ENCODE results near the gene DDX17.

Gene DDX17

DNA sequence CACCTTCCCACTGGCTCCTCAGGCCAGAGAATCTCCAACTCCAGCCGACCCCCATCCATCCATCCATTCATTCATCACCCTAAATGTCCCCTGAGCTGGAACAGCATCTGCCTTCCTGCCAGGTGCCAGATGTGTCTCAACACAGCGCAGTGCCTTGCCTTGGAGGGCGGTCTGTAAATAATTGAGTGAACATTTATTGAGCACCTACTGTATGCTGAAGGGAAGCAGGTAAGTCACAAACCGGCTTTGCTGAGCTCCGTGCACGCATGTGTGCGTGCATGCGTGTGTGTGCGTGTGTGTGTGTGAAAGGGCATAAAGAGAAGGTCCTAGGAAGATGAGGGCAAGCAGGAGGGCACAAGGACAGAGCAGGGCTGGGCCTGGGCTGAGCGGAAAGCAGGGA is 61.3 kb downstream of the DDX17 start:
- no peaks in the 10 kb centered on the region for H3K36me3 ChIP-seq (replicated peaks)
- no peaks in the 10 kb centered on the region for H3K9me3 ChIP-seq
- DNase-seq (ENCODE audit: low spot score in 2 of 2), result no peak
- in situ Hi-C loops (cut with MboI; ENCODE audit: low sequenced_read_pairs), result no loop called here
- H3K4me3 ChIP-seq, result no peak overlapping the region
- peaks cover 2% of the 10 kb centered on the region for H3K4me1 ChIP-seq
- no peaks in the 10 kb centered on the region for H3K27me3 ChIP-seq (ENCODE audit: low read depth)

DNA sequence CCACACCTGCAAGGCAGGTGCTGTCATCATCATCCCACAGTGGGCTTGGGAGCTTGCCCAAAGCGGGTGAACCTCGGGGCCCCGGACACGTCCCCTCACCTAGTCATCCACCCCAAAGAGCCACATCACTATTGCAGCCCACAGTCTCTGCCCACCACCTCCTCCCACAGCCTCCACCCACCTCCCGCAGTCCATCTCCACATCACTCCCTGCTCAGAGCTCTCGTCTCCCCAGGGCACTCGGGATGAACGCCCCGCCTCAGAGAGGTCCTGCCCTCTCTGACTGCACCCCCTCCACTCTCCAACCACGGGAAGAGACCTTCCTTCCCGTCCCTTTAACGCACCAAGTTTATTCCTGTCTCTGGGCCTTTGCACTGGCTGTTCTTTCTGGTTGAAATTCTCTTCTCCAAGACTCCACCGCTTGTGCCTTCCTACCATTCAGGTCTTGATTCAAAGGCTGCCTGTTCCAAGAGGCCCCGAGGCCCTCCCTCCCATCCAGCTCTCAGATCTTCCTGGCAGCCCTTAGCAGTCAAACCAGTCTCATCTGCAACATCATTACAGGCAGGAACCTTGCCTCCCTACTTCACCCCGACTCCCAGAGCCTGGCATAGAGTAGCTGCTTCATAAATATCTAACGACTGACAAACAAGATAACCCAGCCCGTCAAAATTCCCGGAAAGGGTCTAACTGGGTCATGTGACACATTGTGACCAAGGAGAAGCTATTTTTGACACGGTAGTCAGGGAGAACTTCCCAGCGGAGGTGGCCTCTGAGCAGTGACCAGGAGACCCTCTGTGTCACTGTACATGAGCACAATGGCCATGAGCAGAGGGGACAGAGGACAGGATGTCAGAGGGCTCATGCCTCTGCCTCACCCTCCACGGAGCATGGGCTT is 62.2 kb downstream of the DDX17 start:
- no peaks in the 10 kb centered on the region for H3K27me3 ChIP-seq (ENCODE audit: low read depth)
- H3K4me3 ChIP-seq, result no peak overlapping the region
- no peak for DNase-seq (ENCODE audit: low spot score in 2 of 2)

DNA sequence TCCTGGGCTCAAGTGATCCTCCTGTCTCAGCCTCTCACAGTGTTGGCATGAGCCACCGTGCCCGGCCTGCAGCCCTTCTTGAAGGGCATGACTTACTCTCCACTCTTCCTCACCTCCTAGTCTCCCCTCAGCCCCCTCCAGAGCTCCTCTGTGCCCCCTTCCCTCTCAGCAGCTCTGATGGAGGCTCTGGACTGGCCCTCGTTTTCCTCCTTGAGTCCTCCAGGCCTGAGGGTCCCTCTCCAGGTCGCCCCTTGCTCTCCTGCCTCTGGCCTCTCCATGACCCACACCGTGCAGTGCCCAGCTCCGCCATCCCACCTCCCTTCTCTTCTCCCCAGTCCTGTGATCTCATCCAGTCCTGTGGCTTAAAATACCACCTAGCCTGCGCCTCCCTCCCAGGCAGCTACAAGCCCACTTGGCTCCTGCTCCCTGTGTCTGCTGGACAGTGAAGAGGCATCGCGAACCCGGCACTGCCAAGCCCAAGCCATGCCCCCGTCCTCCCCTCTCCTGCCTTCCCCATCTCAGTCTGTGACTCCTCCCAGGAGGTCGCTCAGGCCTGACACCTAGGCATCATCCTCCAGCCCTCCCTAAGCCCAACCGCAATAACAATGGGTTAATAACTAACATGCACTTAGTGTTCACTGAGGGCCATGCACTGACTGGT is 63.0 kb downstream of the DDX17 start:
- no peaks in the 10 kb centered on the region for H3K9me3 ChIP-seq
- H3K27me3 ChIP-seq (ENCODE audit: low read depth), result no peaks in the 10 kb centered on the region
- DNase-seq (ENCODE audit: low spot score in 2 of 2), result no peak
- H3K4me1 ChIP-seq, result no peaks in the 10 kb centered on the region
- H3K4me3 ChIP-seq, result no peak overlapping the region
- in situ Hi-C loops (cut with MboI; ENCODE audit: low sequenced_read_pairs), result no loop called here
- no peaks in the 10 kb centered on the region for H3K36me3 ChIP-seq (replicated peaks)

More for the DNA sequence above, 62.2 kb downstream of the DDX17 start:
- Histone ChIP-seq H3K9me3 (no peaks in the 10 kb centered on the region), H3K36me3 (replicated peaks) (no peaks in the 10 kb centered on the region), H3K4me1 (no peaks in the 10 kb centered on the region)
- in situ Hi-C loops (cut with MboI; ENCODE audit: low sequenced_read_pairs), result no loop called here

DNA sequence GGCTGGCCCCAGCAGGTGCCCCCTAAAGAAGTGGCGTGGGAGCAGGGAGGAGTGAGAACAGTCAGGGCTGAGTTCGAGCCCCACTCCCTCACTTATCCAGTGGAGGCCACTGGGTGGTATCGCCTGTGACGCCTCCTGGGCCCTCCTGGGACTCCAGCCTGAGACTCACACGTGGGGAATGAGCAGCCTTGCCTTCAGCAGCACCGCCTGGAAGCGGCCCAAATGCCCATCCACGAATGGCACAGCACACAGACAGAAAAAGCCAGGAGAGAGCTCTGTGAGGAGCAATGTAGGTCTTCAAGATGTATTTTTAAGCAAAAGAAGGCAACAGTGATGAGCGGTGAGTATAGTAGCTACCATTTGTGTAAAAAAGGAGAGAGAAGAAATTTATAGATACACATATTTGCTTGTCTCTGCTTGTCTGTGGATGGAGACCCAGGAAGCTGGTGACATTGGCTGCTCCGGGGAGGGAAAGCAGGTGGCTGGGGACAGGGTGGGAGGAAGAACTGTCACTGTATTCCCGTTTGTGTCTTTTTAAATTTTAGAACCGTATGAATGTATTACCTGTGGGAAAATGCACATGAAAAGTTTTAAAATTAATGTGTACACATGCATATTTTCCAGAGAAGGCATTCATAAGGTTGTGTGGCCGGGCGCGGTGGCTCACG is 64.4 kb downstream of the DDX17 start:
- in situ Hi-C loops (cut with MboI; ENCODE audit: low sequenced_read_pairs), result no loop called here
- H3K4me3 ChIP-seq, result no peak overlapping the region
- H3K4me1 ChIP-seq, result no peaks in the 10 kb centered on the region
- no peaks in the 10 kb centered on the region for H3K36me3 ChIP-seq (replicated peaks)
- no peaks in the 10 kb centered on the region for H3K9me3 ChIP-seq
- DNase-seq (ENCODE audit: low spot score in 2 of 2), result no peak
- no peaks in the 10 kb centered on the region for H3K27me3 ChIP-seq (ENCODE audit: low read depth)

- Histone ChIP-seq H3K4me3 (no peak overlapping the region), H3K27me3 (ENCODE audit: low read depth) (no peaks in the 10 kb centered on the region), H3K36me3 (replicated peaks) (no peaks in the 10 kb centered on the region), H3K4me1 (no peaks in the 10 kb centered on the region), H3K9me3 (no peaks in the 10 kb centered on the region)
- in situ Hi-C loops (cut with MboI; ENCODE audit: low sequenced_read_pairs), result no loop called here
- DNase-seq (ENCODE audit: low spot score in 2 of 2), result no peak
Observed at GRCh38 chr22:38440747-38441350, 65.3 kb downstream of the DDX17 start.

DNA sequence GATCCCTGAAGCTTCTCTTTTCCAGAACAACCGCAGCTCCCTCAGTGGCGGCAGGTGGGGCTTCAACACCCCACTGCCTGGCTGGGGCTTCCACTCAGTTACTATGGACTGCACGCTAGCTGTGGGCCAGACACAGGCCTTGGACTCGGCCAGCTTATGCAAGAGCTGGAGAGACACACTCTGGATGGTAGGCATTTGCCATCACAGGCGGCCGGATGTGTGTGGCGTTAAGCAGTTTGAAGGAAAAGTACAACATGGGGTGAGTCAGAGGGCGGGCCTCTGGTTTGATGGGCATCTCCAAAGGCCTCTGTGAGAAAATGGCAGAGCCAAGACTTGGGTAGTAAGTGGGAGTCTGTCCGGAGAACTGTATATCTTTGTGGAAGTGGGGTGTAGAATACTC is 68.7 kb downstream of the DDX17 start:
- Histone ChIP-seq H3K4me3 (no peak overlapping the region), H3K4me1 (no peaks in the 10 kb centered on the region), H3K9me3 (no peaks in the 10 kb centered on the region), H3K36me3 (replicated peaks) (no peaks in the 10 kb centered on the region), H3K27me3 (ENCODE audit: low read depth) (no peaks in the 10 kb centered on the region)
- in situ Hi-C loops (cut with MboI; ENCODE audit: low sequenced_read_pairs), result no loop called here
- DNase-seq (ENCODE audit: low spot score in 2 of 2), result no peak

DNA sequence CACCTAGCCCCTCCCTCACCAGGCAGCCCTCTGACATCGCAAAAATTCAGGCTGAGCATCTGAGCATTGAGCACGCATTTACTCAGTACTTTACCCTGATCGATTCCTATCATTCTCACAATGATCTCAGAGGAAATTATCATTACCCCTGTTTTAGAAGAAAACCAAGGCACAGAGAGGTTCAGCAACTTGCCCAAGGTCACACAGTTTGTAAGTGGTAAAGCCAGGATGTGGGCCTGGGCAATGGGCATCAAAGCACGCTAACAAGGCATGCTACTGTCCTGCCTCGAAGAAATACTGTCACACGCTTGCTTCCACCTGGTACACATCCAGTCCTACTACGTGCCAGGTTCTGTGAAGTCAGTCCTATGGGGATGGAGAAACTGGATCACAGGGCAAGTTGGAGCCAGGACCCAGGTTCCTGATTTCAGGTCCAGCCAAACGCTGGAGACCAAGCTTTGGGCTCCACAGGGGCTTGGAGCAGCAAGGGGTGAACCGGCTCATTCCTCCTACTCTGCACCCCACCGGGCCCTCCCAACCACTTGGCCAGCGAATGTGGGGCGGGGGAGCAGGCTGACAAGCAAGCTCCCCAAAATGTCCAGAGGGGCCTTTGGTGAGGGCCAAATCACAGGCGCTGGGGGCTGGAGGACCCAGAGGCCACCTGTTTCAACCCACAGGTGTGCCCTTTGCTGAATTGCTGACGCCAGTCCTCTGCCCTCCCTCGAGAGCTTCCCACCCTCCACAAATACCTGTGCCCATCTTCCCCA is 69.3 kb downstream of the DDX17 start:
- no peaks in the 10 kb centered on the region for H3K36me3 ChIP-seq (replicated peaks)
- in situ Hi-C loops (cut with MboI; ENCODE audit: low sequenced_read_pairs), result no loop called here
- no peaks in the 10 kb centered on the region for H3K4me1 ChIP-seq
- no peaks in the 10 kb centered on the region for H3K27me3 ChIP-seq (ENCODE audit: low read depth)
- no peaks in the 10 kb centered on the region for H3K9me3 ChIP-seq
- H3K4me3 ChIP-seq, result no peak overlapping the region
- no peak for DNase-seq (ENCODE audit: low spot score in 2 of 2)

DNA sequence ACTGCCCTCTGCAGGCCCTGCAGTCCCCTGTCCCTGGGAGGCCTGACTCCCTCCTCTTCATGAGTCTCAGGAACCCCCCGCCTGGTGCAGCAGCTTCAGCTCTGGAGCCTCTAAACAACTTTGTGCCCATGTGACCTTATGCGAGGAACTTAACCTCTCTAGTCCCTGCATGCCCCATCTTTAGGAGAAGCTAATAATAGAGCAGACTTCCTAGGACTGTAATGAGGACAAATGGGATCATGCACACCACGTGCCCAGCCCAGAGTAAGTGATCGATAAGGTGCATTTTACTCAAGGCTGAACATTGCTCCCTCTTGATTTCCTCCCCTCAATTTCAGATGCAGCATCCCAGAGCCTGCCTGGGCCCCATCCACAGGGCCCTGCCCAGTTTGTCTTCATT is 70.1 kb downstream of the DDX17 start:
- Histone ChIP-seq H3K4me3 (no peak overlapping the region), H3K27me3 (ENCODE audit: low read depth) (no peaks in the 10 kb centered on the region), H3K4me1 (no peaks in the 10 kb centered on the region), H3K9me3 (no peaks in the 10 kb centered on the region), H3K36me3 (replicated peaks) (no peaks in the 10 kb centered on the region)
- no peak for DNase-seq (ENCODE audit: low spot score in 2 of 2)
- in situ Hi-C loops (cut with MboI; ENCODE audit: low sequenced_read_pairs), result no loop called here

DNA sequence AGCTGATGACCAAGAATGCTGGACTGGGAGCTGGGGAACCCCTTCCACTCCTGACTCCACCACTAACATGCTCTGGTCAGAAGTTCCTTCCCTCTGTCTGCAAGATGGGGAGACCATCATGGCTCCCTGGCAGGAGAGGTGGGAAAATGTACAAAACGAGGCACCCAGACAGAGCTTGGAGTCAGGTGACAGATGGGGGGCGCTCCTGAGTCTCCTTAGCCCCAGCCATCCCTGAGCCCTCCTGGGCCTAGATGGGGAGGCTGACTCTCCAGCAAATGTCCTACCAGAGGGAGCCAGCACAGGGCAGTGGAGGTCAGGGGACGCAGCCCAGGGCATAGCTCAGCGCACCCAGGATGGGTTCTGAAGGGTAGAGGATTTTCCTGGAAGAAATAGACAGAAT is 71.1 kb downstream of the DDX17 start:
- H3K4me3 ChIP-seq, result no peak overlapping the region
- in situ Hi-C loops (cut with MboI; ENCODE audit: low sequenced_read_pairs), result no loop called here
- DNase-seq (ENCODE audit: low spot score in 2 of 2), result peak in 1 of 2 experiments; percentile 51
- no peaks in the 10 kb centered on the region for H3K27me3 ChIP-seq (ENCODE audit: low read depth)
- H3K4me1 ChIP-seq, result no peaks in the 10 kb centered on the region
- H3K9me3 ChIP-seq, result no peaks in the 10 kb centered on the region
- H3K36me3 ChIP-seq (replicated peaks), result no peaks in the 10 kb centered on the region

- Histone ChIP-seq H3K9me3 (no peaks in the 10 kb centered on the region), H3K4me1 (no peaks in the 10 kb centered on the region), H3K27me3 (ENCODE audit: low read depth) (no peaks in the 10 kb centered on the region), H3K4me3 (no peak overlapping the region), H3K36me3 (replicated peaks) (no peaks in the 10 kb centered on the region)
- DNase-seq (ENCODE audit: low spot score in 2 of 2), result no peak
- in situ Hi-C loops (cut with MboI; ENCODE audit: low sequenced_read_pairs), result no loop called here
Observed at GRCh38 chr22:38433871-38434270, 72.2 kb downstream of the DDX17 start.

All from HAP-1 (cell line).